Coronary artery (tissue), 2 donors: ENCODE measurements around the gene WSCD2.

Experiments
- DNase-seq: peaks from one replicate; pipeline ENCODE4 v3.0.0-alpha.2; 2017; ENCODE audit warnings: low spot score
- H3K27ac ChIP-seq, 2 donors: fragments of 200-600 bp; sonication (generic); one replicate each; pipeline ENCODE4 v1.5.1; 2016 to 2019
- H3K4me3 ChIP-seq: fragments of 200-600 bp; sonication (generic); 2 replicates; pipeline ENCODE4 v1.5.1; 2016; ENCODE audit warnings: mild to moderate bottlenecking, moderate library complexity
- CTCF ChIP-seq: fragments of 200-600 bp; sonication (generic); IDR thresholded peaks from one replicate; pipeline ENCODE4 v1.5.1; 2019; ENCODE audit warnings: antibody characterized with exemption

WSCD2 gene

GRCh38 chr12:108169708-108170107 is 40.6 kb downstream of the WSCD2 start:
- Histone ChIP-seq H3K4me3 (no peak overlapping the region), H3K27ac (no peak overlapping the region)
- no peak for TF ChIP-seq CTCF
- DNase-seq: no peak

GRCh38 chr12:108170164-108170563 is 41.1 kb downstream of the WSCD2 start:
- TF ChIP-seq CTCF: no peak
- DNase-seq: no peak
- Histone ChIP-seq H3K4me3 (no peak overlapping the region), H3K27ac (no peak overlapping the region)

DNA sequence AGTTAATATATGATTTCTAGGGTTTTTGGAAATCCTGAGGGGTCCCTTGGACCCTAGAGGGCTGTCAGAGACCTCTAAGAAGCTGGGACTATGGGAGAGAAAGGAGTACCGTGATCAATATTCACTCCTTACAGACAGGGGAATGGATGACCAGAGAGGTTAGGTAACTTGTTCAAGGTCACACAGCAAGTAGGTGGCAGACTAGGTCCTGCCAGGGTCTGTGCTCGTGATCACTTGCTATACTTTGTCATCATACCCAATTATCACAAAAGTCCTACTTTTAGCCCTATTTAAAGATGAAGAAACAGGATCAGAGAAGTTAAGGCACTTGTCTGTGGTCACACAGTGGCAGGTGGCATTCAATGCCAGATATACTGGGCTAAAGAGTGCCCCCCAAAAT is 42.9 kb downstream of the WSCD2 start:
- H3K27ac ChIP-seq: no peak overlapping the region
- no peak overlapping the region for H3K4me3 ChIP-seq

DNA sequence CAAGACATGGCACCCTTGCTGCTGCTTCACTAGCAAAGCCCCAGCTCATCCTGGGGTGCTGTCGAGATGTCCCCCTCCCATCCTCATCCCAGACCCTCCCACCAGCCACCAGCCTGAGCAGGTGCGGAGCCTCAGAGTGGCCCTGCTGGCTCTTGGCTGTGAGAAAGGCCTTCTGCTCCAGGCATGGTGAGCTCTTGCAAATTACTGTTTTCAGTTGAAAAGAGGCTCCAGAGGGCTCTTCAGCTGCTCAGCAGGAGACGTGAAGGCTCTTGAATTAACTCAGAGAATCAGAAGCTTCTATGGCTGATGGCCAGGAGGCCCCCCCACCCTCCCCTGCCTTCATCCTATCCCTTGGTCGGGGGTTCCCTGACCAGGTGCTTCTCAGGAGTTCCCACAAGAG is 44.1 kb downstream of the WSCD2 start:
- TF ChIP-seq CTCF: no peak
- no peak overlapping the region for H3K27ac ChIP-seq

More for the DNA sequence above, 42.9 kb downstream of the WSCD2 start:
- no peak for TF ChIP-seq CTCF
- no peak for DNase-seq

DNA sequence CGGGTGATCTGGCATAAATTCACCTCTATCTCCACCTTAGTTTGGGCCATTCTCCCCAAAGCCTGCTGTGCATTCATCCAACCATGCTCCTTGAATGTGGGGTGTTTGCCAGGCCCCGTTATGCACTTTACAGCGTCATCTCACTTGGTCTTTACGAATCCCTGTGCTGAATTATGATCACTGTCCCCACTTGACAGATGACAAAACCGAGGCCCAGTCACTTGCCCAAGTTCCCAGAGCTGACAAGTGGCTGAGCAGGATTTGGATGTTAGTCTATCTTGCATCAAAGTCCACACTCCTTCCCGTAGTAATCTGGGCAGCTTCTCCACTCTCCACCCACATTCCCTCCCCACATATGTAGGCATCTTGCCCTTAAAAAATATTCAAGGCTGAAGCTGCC is 44.8 kb downstream of the WSCD2 start:
- DNase-seq: no peak
- H3K27ac ChIP-seq: no peak overlapping the region
- no peak overlapping the region for H3K4me3 ChIP-seq
- no peak for TF ChIP-seq CTCF

More for the DNA sequence above, 44.1 kb downstream of the WSCD2 start:
- no peak overlapping the region for H3K4me3 ChIP-seq
- DNase-seq: no peak

GRCh38 chr12:108174641-108175040 is 45.6 kb downstream of the WSCD2 start:
- Histone ChIP-seq H3K27ac (no peak overlapping the region), H3K4me3 (no peak overlapping the region)
- DNase-seq: no peak
- TF ChIP-seq CTCF: no peak

DNA sequence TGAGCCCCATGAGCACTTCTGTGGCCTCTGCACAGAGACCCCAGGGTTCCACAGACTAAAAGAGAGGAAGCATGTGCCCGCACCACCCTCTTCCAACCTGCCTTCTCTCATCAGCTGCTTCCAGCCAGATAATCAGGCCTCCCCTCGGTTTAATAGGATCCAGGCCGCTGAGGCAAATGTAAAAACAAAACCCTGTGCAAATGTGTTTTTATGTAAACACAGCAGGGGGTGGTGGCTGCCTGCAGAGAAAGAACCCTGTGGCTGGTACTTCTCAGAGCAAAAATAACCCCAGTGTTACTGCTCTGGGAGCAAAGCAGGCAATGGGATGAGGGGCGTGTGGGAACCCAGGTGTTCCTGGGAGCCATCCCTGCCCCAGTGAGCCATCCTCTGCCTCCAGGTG is 46.2 kb downstream of the WSCD2 start:
- Histone ChIP-seq H3K27ac (no peak overlapping the region), H3K4me3 (no peak overlapping the region)
- no peak for DNase-seq
- no peak for TF ChIP-seq CTCF
